Measurements from ENCODE around the gene NCK2. TPM values are rescaled to one million over a fixed set of nuclear protein-coding genes. Genes with fewer than 3 reads are reported as not detected.

Gene NCK2
- total RNA-seq, 1 donor from 2014 or later: 42.3 TPM

- Histone ChIP-seq H3K4me3 (ENCODE audit: low read length in 3 of 3) (no peak overlapping the region), H3K27me3 (ENCODE audit: control insufficient read depth in 3 of 3, insufficient read depth in 3 of 3, low read length in 3 of 3) (no peaks in the 10 kb centered on the region), H3K36me3 (ENCODE audit: control insufficient read depth in 3 of 3, insufficient read depth in 3 of 3, low read length in 3 of 3) (no peaks in the 10 kb centered on the region), H3K9me3 (ENCODE audit: control insufficient read depth in 3 of 3, low read length in 3 of 3) (no peaks in the 10 kb centered on the region), H3K9ac (ENCODE audit: low read depth in 1 of 3, low read length in 3 of 3) (no peak overlapping the region), H3K27ac (ENCODE audit: low read depth, low read length) (peak overlapping the region; percentile 20), H3K4me1 (ENCODE audit: control insufficient read depth in 3 of 3, insufficient read depth in 3 of 3, low read length in 3 of 3) (peaks cover 38 to 64% (median 41%) of the 10 kb centered on the region in 3 donors)
These were observed 42.9 kb downstream of the NCK2 start for GRCh38 chr2:105787376-105788318.

DNA sequence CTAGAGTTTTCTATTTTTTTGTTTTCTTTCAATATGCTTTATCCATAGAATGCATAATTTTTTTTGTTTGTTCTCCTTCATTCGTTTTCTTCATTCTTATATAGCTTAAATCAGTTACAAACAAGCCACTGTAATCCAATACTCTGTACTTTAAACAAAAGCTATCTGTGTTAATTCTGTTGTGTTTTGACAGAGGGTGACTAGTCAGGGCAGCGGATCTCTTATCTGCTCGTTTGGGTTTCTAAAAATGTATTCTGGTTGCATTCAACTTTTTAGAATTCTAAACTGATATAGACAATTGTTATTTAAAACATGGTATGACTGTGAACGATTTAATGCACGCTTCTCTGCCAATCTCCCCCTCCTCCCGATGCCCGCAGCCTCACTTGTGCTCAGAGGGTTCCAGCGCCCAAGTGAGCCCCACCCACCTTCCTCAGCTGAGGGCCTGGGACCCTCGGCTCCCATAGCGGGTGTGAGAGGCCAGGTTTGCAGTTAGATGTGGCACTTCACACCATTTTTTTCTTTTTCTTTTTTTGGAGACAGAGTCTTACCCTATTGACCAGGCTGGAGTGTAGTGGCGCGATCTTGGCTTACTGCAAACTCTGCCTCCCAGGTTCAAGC, 44.1 kb downstream of the NCK2 start:
- H3K27me3 ChIP-seq (ENCODE audit: control insufficient read depth in 3 of 3, insufficient read depth in 3 of 3, low read length in 3 of 3): no peaks in the 10 kb centered on the region
- H3K9me3 ChIP-seq (ENCODE audit: control insufficient read depth in 3 of 3, low read length in 3 of 3): no peaks in the 10 kb centered on the region
- H3K4me3 ChIP-seq (ENCODE audit: low read length in 3 of 3): no peak overlapping the region
- no peaks in the 10 kb centered on the region for H3K36me3 ChIP-seq (ENCODE audit: control insufficient read depth in 3 of 3, insufficient read depth in 3 of 3, low read length in 3 of 3)
- H3K27ac ChIP-seq (ENCODE audit: low read depth, low read length): peak overlapping the region; percentile 84
- H3K4me1 ChIP-seq (ENCODE audit: control insufficient read depth in 3 of 3, insufficient read depth in 3 of 3, low read length in 3 of 3): peaks cover 40 to 69% (median 41%) of the 10 kb centered on the region in 3 donors
- H3K9ac ChIP-seq (ENCODE audit: low read depth in 1 of 3, low read length in 3 of 3): no peak overlapping the region

GRCh38 chr2:105789745-105790460, 45.2 kb downstream of the NCK2 start:
- Histone ChIP-seq H3K36me3 (ENCODE audit: control insufficient read depth in 3 of 3, insufficient read depth in 3 of 3, low read length in 3 of 3) (no peaks in the 10 kb centered on the region), H3K9me3 (ENCODE audit: control insufficient read depth in 3 of 3, low read length in 3 of 3) (no peaks in the 10 kb centered on the region), H3K27me3 (ENCODE audit: control insufficient read depth in 3 of 3, insufficient read depth in 3 of 3, low read length in 3 of 3) (no peaks in the 10 kb centered on the region), H3K27ac (ENCODE audit: low read depth, low read length) (peak overlapping the region; percentile 84), H3K9ac (ENCODE audit: low read depth in 1 of 3, low read length in 3 of 3) (peak overlapping the region; percentile 23 to 72 (median 55)), H3K4me3 (ENCODE audit: low read length in 3 of 3) (peak overlapping the region; percentile 44 to 57 (median 56)), H3K4me1 (ENCODE audit: control insufficient read depth in 3 of 3, insufficient read depth in 3 of 3, low read length in 3 of 3) (peaks cover 39 to 59% (median 41%) of the 10 kb centered on the region in 3 donors)

GRCh38 chr2:105790461-105791149, 45.9 kb downstream of the NCK2 start:
- Histone ChIP-seq H3K9ac (ENCODE audit: low read depth in 1 of 3, low read length in 3 of 3) (peak overlapping the region; percentile 24 to 72 (median 55)), H3K27ac (ENCODE audit: low read depth, low read length) (peak overlapping the region; percentile 84), H3K4me1 (ENCODE audit: control insufficient read depth in 3 of 3, insufficient read depth in 3 of 3, low read length in 3 of 3) (peaks cover 39 to 63% (median 48%) of the 10 kb centered on the region in 3 donors), H3K4me3 (ENCODE audit: low read length in 3 of 3) (peak overlapping the region; percentile 27 to 57 (median 44)), H3K9me3 (ENCODE audit: control insufficient read depth in 3 of 3, low read length in 3 of 3) (no peaks in the 10 kb centered on the region), H3K36me3 (ENCODE audit: control insufficient read depth in 3 of 3, insufficient read depth in 3 of 3, low read length in 3 of 3) (no peaks in the 10 kb centered on the region), H3K27me3 (ENCODE audit: control insufficient read depth in 3 of 3, insufficient read depth in 3 of 3, low read length in 3 of 3) (no peaks in the 10 kb centered on the region)

GRCh38 chr2:105791229-105791628, 46.5 kb downstream of the NCK2 start:
- H3K4me1 ChIP-seq (ENCODE audit: control insufficient read depth in 3 of 3, insufficient read depth in 3 of 3, low read length in 3 of 3): peaks cover 40 to 67% (median 50%) of the 10 kb centered on the region in 3 donors
- H3K9me3 ChIP-seq (ENCODE audit: control insufficient read depth in 3 of 3, low read length in 3 of 3): no peaks in the 10 kb centered on the region
- H3K36me3 ChIP-seq (ENCODE audit: control insufficient read depth in 3 of 3, insufficient read depth in 3 of 3, low read length in 3 of 3): no peaks in the 10 kb centered on the region
- no peak overlapping the region for H3K9ac ChIP-seq (ENCODE audit: low read depth in 1 of 3, low read length in 3 of 3)
- no peaks in the 10 kb centered on the region for H3K27me3 ChIP-seq (ENCODE audit: control insufficient read depth in 3 of 3, insufficient read depth in 3 of 3, low read length in 3 of 3)
- H3K4me3 ChIP-seq (ENCODE audit: low read length in 3 of 3): peak overlapping the region in 1 of 3 donors; percentile 3
- peak overlapping the region; percentile 84 for H3K27ac ChIP-seq (ENCODE audit: low read depth, low read length)

DNA sequence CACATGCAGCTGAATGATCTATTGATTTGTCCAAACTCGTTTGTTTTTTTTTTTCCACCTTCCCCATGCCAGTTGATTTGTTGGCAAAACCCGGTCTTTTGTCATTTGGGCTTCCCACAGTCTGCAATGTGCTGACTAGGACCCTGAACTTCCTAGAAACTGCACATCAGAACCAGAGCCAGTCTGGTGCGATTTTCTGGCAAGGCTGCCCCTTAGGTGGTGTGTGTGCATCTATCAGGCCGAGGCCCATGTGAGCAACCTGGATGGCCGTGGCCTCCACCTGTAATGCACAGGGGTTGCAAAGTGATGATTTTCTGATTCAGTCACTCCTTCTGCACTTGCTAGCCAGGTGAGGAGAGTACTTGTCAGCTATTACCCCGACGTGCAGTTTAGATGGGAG, 47.8 kb downstream of the NCK2 start:
- H3K27ac ChIP-seq (ENCODE audit: low read depth, low read length): no peak overlapping the region
- H3K4me3 ChIP-seq (ENCODE audit: low read length in 3 of 3): no peak overlapping the region
- no peak overlapping the region for H3K9ac ChIP-seq (ENCODE audit: low read depth in 1 of 3, low read length in 3 of 3)
- peaks cover 41 to 66% (median 50%) of the 10 kb centered on the region in 3 donors for H3K4me1 ChIP-seq (ENCODE audit: control insufficient read depth in 3 of 3, insufficient read depth in 3 of 3, low read length in 3 of 3)
- no peaks in the 10 kb centered on the region for H3K36me3 ChIP-seq (ENCODE audit: control insufficient read depth in 3 of 3, insufficient read depth in 3 of 3, low read length in 3 of 3)
- no peaks in the 10 kb centered on the region for H3K27me3 ChIP-seq (ENCODE audit: control insufficient read depth in 3 of 3, insufficient read depth in 3 of 3, low read length in 3 of 3)
- no peaks in the 10 kb centered on the region for H3K9me3 ChIP-seq (ENCODE audit: control insufficient read depth in 3 of 3, low read length in 3 of 3)

DNA sequence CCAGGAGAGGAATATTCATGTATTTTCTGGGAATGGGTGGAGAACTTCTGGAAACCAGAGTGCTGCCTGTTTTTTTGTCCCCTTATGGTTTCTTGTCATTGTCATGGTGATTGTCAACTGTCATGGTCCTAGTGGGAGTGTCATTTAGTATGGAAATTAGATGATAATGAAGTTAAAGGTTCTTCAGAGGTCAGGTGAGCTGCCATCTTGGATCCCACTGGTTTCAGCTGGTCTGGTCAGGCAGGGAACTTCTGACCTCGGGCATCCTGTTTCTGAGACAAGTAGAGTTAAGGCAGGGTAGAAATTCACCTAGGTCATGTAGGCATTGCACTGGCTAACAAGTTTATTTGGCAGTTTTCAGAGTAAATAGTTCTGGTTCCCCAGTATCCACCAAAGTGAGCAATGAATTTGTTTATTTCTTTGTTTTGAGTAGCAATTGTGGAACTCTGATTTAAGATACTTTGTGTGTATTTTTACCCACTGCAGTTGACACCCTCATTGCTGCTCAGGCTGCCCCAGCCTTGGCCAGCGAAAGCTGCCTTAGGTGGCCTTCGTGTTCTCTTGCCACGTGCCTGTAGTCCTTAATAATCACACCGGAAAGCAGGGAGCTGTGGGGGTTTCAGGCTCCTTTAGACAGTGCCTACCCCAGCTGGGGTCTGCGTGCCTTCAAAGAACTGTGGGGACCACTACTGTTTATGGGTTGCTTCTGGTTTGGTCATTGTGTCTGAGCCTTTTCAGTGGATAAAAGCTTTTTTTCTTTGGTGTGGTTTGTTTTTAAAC, 48.7 kb downstream of the NCK2 start:
- Histone ChIP-seq H3K36me3 (ENCODE audit: control insufficient read depth in 3 of 3, insufficient read depth in 3 of 3, low read length in 3 of 3) (no peaks in the 10 kb centered on the region), H3K4me3 (ENCODE audit: low read length in 3 of 3) (no peak overlapping the region), H3K27ac (ENCODE audit: low read depth, low read length) (no peak overlapping the region), H3K9ac (ENCODE audit: low read depth in 1 of 3, low read length in 3 of 3) (no peak overlapping the region), H3K27me3 (ENCODE audit: control insufficient read depth in 3 of 3, insufficient read depth in 3 of 3, low read length in 3 of 3) (no peaks in the 10 kb centered on the region), H3K4me1 (ENCODE audit: control insufficient read depth in 3 of 3, insufficient read depth in 3 of 3, low read length in 3 of 3) (peaks cover 40 to 63% (median 53%) of the 10 kb centered on the region in 3 donors), H3K9me3 (ENCODE audit: control insufficient read depth in 3 of 3, low read length in 3 of 3) (no peaks in the 10 kb centered on the region)

DNA sequence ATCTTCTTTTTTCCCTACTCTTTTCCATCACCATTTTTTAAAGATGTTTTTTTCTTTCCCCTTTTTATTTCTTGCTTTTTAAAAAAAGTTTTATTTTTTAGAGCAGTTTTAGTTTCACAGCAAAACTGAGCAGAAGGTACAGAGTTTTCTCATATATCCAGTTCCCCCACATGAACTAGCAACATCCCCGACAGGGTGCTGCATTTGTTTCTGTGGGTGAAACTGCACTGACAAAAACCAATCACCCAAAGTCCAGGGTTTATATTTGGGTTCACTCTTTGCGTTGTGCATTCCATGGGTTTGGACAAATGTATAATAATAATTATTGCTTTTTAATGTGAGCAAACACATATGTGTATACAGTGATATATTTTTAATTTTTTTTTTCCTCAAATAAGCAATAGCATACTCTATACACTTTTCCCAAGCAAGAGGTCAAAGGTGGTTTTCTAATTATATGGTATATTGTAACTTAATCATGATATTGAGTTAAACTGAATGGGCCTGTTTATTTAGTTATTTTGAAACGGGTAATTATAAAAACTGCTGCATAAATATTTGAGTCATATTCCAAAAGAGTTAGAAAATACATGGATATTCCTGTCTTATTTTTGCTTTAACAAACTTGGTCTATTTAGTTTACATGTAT, 50.3 kb downstream of the NCK2 start:
- Histone ChIP-seq H3K4me1 (ENCODE audit: control insufficient read depth in 3 of 3, insufficient read depth in 3 of 3, low read length in 3 of 3) (peaks cover 34 to 57% (median 51%) of the 10 kb centered on the region in 3 donors), H3K36me3 (ENCODE audit: control insufficient read depth in 3 of 3, insufficient read depth in 3 of 3, low read length in 3 of 3) (no peaks in the 10 kb centered on the region), H3K9ac (ENCODE audit: low read depth in 1 of 3, low read length in 3 of 3) (no peak overlapping the region), H3K9me3 (ENCODE audit: control insufficient read depth in 3 of 3, low read length in 3 of 3) (no peaks in the 10 kb centered on the region), H3K4me3 (ENCODE audit: low read length in 3 of 3) (peak overlapping the region in 1 of 3 donors; percentile 2), H3K27ac (ENCODE audit: low read depth, low read length) (no peak overlapping the region), H3K27me3 (ENCODE audit: control insufficient read depth in 3 of 3, insufficient read depth in 3 of 3, low read length in 3 of 3) (no peaks in the 10 kb centered on the region)
